DMS53 (cell line): ENCODE measurements around the gene KLHL13.

Source experiments
- DNase-seq: peaks from one replicate; lab custom pipeline; 2025; lab: John Stamatoyannopoulos, UW

Gene KLHL13

GRCh38 chrX:117851025-117851424 is 265.6 kb downstream of the KLHL13 start:
- DNase-seq = no peak
